ENCODE measurements around the gene ZNF638.

The ZNF638 gene

GRCh38 chr2:71473346-71474031, 141.9 kb downstream of the ZNF638 start:
- H3K27ac ChIP-seq (ENCODE audit: low read depth, low read length, poor library complexity, severe bottlenecking): no peak overlapping the region
- no peaks in the 10 kb centered on the region for H3K36me3 ChIP-seq (ENCODE audit: insufficient read depth, low read length)
- no peaks in the 10 kb centered on the region for H3K9me3 ChIP-seq (ENCODE audit: low read length)
- H4K20me1 ChIP-seq (ENCODE audit: insufficient read depth, low read length): no peaks in the 10 kb centered on the region
- H3F3A ChIP-seq (ENCODE audit: insufficient read depth, low read length): no peaks in the 10 kb centered on the region
- H3K79me2 ChIP-seq (ENCODE audit: insufficient read depth, low read length): no peaks in the 10 kb centered on the region
- H3K9me2 ChIP-seq (ENCODE audit: low read depth, low read length): no peaks in the 10 kb centered on the region
- no peaks in the 10 kb centered on the region for H3K4me1 ChIP-seq (ENCODE audit: insufficient read depth, low read length, severe bottlenecking)
- H2AFZ ChIP-seq (ENCODE audit: low read length): no peak overlapping the region
- H3K9ac ChIP-seq (ENCODE audit: low read length): no peak overlapping the region
- no peaks in the 10 kb centered on the region for H3K27me3 ChIP-seq (ENCODE audit: insufficient read depth, low read length)
- no peak overlapping the region for H3K4me3 ChIP-seq (ENCODE audit: low read depth, low read length, poor library complexity, severe bottlenecking)
- H3K4me2 ChIP-seq (ENCODE audit: low read length): no peak overlapping the region
- TF ChIP-seq EZH2 (IDR thresholded peaks at IDR 0.05; ENCODE audit: borderline replicate concordance, low read length): no peak
- no peak for TF ChIP-seq CTCF (IDR thresholded peaks at IDR 0.05; ENCODE audit: low read length)

GRCh38 chr2:71474116-71474743, 142.6 kb downstream of the ZNF638 start:
- Histone ChIP-seq H3K27me3 (ENCODE audit: insufficient read depth, low read length) (no peaks in the 10 kb centered on the region), H3K36me3 (ENCODE audit: insufficient read depth, low read length) (no peaks in the 10 kb centered on the region), H3K4me2 (ENCODE audit: low read length) (no peak overlapping the region), H3F3A (ENCODE audit: insufficient read depth, low read length) (no peaks in the 10 kb centered on the region), H3K9me3 (ENCODE audit: low read length) (no peaks in the 10 kb centered on the region), H3K4me1 (ENCODE audit: insufficient read depth, low read length, severe bottlenecking) (no peaks in the 10 kb centered on the region), H3K4me3 (ENCODE audit: low read depth, low read length, poor library complexity, severe bottlenecking) (no peak overlapping the region), H4K20me1 (ENCODE audit: insufficient read depth, low read length) (no peaks in the 10 kb centered on the region), H3K9me2 (ENCODE audit: low read depth, low read length) (no peaks in the 10 kb centered on the region), H3K27ac (ENCODE audit: low read depth, low read length, poor library complexity, severe bottlenecking) (no peak overlapping the region), H3K79me2 (ENCODE audit: insufficient read depth, low read length) (no peaks in the 10 kb centered on the region), H2AFZ (ENCODE audit: low read length) (no peak overlapping the region), H3K9ac (ENCODE audit: low read length) (no peak overlapping the region)
- TF ChIP-seq EZH2 (IDR thresholded peaks at IDR 0.05; ENCODE audit: borderline replicate concordance, low read length) (no peak), CTCF (IDR thresholded peaks at IDR 0.05; ENCODE audit: low read length) (no peak)

- Histone ChIP-seq H3K4me2 (ENCODE audit: low read length) (no peak overlapping the region), H3K9ac (ENCODE audit: low read length) (no peak overlapping the region)
These were observed 143.3 kb downstream of the ZNF638 start for GRCh38 chr2:71474744-71475397.

More at GRCh38 chr2:71474744-71475397, 143.3 kb downstream of the ZNF638 start:
- no peak overlapping the region for H3K27ac ChIP-seq (ENCODE audit: low read depth, low read length, poor library complexity, severe bottlenecking)
- H3K27me3 ChIP-seq (ENCODE audit: insufficient read depth, low read length): no peaks in the 10 kb centered on the region
- no peaks in the 10 kb centered on the region for H3F3A ChIP-seq (ENCODE audit: insufficient read depth, low read length)
- no peaks in the 10 kb centered on the region for H3K36me3 ChIP-seq (ENCODE audit: insufficient read depth, low read length)
- TF ChIP-seq EZH2 (IDR thresholded peaks at IDR 0.05; ENCODE audit: borderline replicate concordance, low read length): no peak
- H3K79me2 ChIP-seq (ENCODE audit: insufficient read depth, low read length): no peaks in the 10 kb centered on the region
- no peaks in the 10 kb centered on the region for H3K4me1 ChIP-seq (ENCODE audit: insufficient read depth, low read length, severe bottlenecking)
- H2AFZ ChIP-seq (ENCODE audit: low read length): no peak overlapping the region
- no peaks in the 10 kb centered on the region for H3K9me3 ChIP-seq (ENCODE audit: low read length)
- no peaks in the 10 kb centered on the region for H4K20me1 ChIP-seq (ENCODE audit: insufficient read depth, low read length)
- H3K4me3 ChIP-seq (ENCODE audit: low read depth, low read length, poor library complexity, severe bottlenecking): no peak overlapping the region
- no peaks in the 10 kb centered on the region for H3K9me2 ChIP-seq (ENCODE audit: low read depth, low read length)

All from OCI-LY1 (cell line).